Measurements from ENCODE around the gene GAS2L3. TPM values are rescaled to one million over a fixed set of nuclear protein-coding genes. Genes with fewer than 3 reads are reported as not detected.

GAS2L3 gene
- total and polyA plus RNA-seq, 8 donors = 0.56 to 5.5 (median 0.81) TPM

DNA sequence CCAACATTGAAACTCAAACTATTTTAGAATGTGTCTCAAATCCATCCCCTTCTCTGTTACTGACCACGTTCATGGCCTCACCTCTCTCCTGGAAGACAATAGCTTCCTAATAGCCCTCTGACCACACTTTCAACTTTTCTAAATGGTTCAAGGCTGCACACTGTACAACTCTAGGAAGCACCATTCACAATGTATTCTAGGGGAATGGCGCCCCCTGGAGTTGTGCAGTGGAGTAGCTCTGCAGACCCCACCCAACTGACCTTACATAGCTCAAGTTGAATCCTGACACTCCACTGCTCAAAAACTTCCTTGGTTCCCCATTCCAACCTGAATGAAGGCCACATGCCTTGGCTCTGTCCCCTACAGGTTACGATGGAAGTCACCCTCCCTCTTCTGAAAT, 77.6 kb downstream of the GAS2L3 start:
- TF ChIP-seq, protein P1, sequence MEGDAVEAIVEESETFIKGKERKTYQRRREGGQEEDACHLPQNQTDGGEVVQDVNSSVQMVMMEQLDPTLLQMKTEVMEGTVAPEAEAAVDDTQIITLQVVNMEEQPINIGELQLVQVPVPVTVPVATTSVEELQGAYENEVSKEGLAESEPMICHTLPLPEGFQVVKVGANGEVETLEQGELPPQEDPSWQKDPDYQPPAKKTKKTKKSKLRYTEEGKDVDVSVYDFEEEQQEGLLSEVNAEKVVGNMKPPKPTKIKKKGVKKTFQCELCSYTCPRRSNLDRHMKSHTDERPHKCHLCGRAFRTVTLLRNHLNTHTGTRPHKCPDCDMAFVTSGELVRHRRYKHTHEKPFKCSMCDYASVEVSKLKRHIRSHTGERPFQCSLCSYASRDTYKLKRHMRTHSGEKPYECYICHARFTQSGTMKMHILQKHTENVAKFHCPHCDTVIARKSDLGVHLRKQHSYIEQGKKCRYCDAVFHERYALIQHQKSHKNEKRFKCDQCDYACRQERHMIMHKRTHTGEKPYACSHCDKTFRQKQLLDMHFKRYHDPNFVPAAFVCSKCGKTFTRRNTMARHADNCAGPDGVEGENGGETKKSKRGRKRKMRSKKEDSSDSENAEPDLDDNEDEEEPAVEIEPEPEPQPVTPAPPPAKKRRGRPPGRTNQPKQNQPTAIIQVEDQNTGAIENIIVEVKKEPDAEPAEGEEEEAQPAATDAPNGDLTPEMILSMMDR (IDR thresholded peaks at IDR 0.05) = no peak
- H3K4me3 ChIP-seq = no peak overlapping the region
- DNase-seq (no peak), ATAC-seq (no peak), FAIRE-seq (no peak)
- H3K36me3 ChIP-seq = no peaks in the 10 kb centered on the region
- H3K27ac ChIP-seq = no peak overlapping the region
- H3K27me3 ChIP-seq = no peaks in the 10 kb centered on the region
- intact Hi-C loops (cut with DNase I) = no loop called here
- no peaks in the 10 kb centered on the region for H3K4me1 ChIP-seq
- H3K9me3 ChIP-seq = no peaks in the 10 kb centered on the region
- 71 to 76% methylated on average over 3 of the region's 3 CpGs for WGBS, 2 donors

DNA sequence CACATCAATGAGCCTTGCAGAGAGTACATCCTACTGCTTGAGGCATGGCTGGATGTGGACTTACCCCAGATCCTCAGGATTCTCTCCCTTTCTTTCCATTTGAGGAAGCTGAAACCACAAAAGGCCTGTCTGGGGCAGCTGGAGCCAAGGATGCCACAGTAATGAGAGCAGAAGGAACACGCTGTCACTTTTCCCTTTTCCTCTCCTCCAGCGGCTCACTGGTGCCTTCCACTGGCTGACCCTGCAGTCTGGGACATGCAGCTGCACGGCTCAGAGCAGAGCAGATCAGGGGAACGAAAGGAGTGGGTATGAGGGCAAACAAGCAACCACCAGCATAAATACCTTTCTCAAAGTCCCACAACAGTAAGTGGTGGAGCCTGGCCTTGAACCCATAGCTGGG, 78.2 kb downstream of the GAS2L3 start:
- TF ChIP-seq, protein P1 (IDR thresholded peaks at IDR 0.05) = no peak
- DNase-seq (no peak), FAIRE-seq (no peak), ATAC-seq (no peak)
- 63 to 67% methylated on average over 4 of the region's 4 CpGs for WGBS, 2 donors
- no peaks in the 10 kb centered on the region for H3K9me3 ChIP-seq
- no peaks in the 10 kb centered on the region for H3K27me3 ChIP-seq
- intact Hi-C loops (cut with DNase I) = no loop called here
- no peaks in the 10 kb centered on the region for H3K36me3 ChIP-seq
- no peak overlapping the region for H3K4me3 ChIP-seq
- H3K27ac ChIP-seq = no peak overlapping the region
- H3K4me1 ChIP-seq = no peaks in the 10 kb centered on the region

DNA sequence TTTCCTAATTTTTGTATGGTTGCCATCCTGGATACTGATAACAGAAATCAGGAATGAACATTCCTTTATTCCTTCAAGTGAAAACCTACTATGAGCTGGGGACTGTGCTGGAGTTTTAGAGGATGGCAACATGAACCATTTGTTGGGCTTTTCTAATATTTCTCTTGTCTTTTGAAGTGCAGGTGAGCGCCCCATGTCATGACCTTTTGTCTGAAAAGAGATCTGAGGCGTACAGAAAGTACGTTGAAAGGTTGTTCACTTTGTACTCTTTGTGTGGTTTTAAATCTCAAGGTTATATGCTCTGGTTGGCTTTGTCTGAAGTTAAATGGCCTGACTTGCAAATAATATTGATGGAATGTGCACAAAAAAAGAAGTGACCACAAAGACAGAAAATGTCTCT, 79.0 kb downstream of the GAS2L3 start:
- Histone ChIP-seq H3K36me3 (no peaks in the 10 kb centered on the region), H3K4me3 (no peak overlapping the region), H3K9me3 (no peaks in the 10 kb centered on the region), H3K27me3 (no peaks in the 10 kb centered on the region), H3K27ac (no peak overlapping the region), H3K4me1 (no peaks in the 10 kb centered on the region)
- no peak for FAIRE-seq
- intact Hi-C loops (cut with DNase I) = no loop called here
- no peak for DNase-seq
- TF ChIP-seq, protein P1 (IDR thresholded peaks at IDR 0.05) = no peak
- WGBS, 2 donors = 48 to 59% methylated on average over 3 of the region's 3 CpGs
- no peak for ATAC-seq

DNA sequence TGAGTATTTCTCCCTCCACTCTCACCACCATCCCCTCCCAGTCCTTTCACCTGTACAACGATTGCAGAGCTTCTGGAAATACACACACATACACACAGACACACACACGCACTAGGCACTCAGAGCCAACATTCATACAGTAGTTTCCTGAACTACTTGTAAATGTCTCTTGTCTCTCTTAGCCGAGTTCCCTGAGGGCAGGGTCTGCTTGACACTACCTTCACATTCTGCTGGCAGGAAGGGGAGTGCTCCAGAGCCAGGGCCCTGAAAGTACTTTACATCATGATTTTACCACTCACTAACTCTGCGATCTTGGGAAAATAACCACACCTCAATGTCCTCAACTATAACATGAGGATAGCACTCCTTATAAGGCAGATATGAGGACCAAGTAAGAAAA, 82.7 kb downstream of the GAS2L3 start:
- Histone ChIP-seq H3K4me1 (no peaks in the 10 kb centered on the region), H3K36me3 (no peaks in the 10 kb centered on the region), H3K27me3 (no peaks in the 10 kb centered on the region), H3K4me3 (no peak overlapping the region), H3K27ac (no peak overlapping the region), H3K9me3 (no peaks in the 10 kb centered on the region)
- ATAC-seq = no peak
- no peak for DNase-seq
- TF ChIP-seq, protein P1 (IDR thresholded peaks at IDR 0.05) = no peak
- no peak for FAIRE-seq
- intact Hi-C loops (cut with DNase I) = no loop called here
- 59 to 67% methylated on average over 4 of the region's 4 CpGs for WGBS, 2 donors

DNA sequence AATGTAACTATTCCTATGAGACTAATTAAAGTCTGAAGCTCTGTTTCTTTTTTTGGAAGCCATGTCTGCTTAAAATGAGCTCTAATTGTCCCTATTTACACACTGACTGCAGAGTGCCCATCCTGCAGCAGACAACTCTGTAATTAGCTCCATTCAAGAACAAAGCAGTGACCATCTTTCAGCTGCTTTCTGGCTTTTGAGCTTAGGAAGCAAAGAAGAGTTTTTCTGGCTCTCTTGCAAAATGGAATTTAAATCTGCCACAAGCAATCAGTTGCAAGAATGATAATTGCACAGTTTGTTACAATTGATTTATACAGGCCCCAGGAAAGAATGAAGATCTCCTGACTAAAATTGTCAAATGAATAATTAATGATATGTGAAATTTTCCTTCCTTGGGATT, 83.4 kb downstream of the GAS2L3 start:
- H3K27ac ChIP-seq = no peak overlapping the region
- TF ChIP-seq, protein P1 (IDR thresholded peaks at IDR 0.05) = no peak
- no peak for DNase-seq
- no peak for ATAC-seq
- no peak overlapping the region for H3K4me3 ChIP-seq
- no peaks in the 10 kb centered on the region for H3K27me3 ChIP-seq
- no peak for FAIRE-seq
- intact Hi-C loops (cut with DNase I) = no loop called here
- H3K4me1 ChIP-seq = no peaks in the 10 kb centered on the region
- H3K9me3 ChIP-seq = no peaks in the 10 kb centered on the region
- H3K36me3 ChIP-seq = no peaks in the 10 kb centered on the region
